Activated B cell treated with CpG ODN at 0.5 μM for 24 hours (primary cell): Measurements from ENCODE around the gene CAMK2D. TPM values are rescaled to one million over a fixed set of nuclear protein-coding genes. Genes with fewer than 3 reads are reported as not detected.

Experiments
- ATAC-seq: fragments of 200-7000 bp; cut with Tn5 transposase; one replicate; pipeline ENCODE4 v1.10.0; 2021; ENCODE audit warnings: low read depth, mild to moderate bottlenecking, moderate library complexity
- CTCF ChIA-PET: fragments of 350-600 bp; sonication (Branson Sonifier 250); formaldehyde crosslinking; loops from one replicate; lab custom pipeline; 2021; ENCODE audit warnings: antibody characterized with exemption; lab: Charles Lee
- POLR2A ChIA-PET: fragments of 350-600 bp; sonication (Branson Sonifier 250); formaldehyde crosslinking; loops from one replicate; lab custom pipeline; 2021; ENCODE audit warnings: antibody characterized with exemption; lab: Charles Lee
- DNase-seq: peaks from one replicate; pipeline ENCODE4 v3.0.0; 2022
- H3K27ac Mint-ChIP-seq: one replicate; pipeline ENCODE4 v1.8.0; 2020; ENCODE audit warnings: mixed read lengths
- H3K27me3 Mint-ChIP-seq: one replicate; pipeline ENCODE4 v1.8.0; 2021; ENCODE audit warnings: mixed read lengths
- H3K36me3 Mint-ChIP-seq: one replicate; pipeline ENCODE4 v1.8.0; 2021; ENCODE audit warnings: low read depth, mixed read lengths
- H3K4me1 Mint-ChIP-seq: one replicate; pipeline ENCODE4 v1.8.0; 2021; ENCODE audit warnings: mixed read lengths
- H3K4me3 Mint-ChIP-seq: one replicate; pipeline ENCODE4 v1.8.0; 2020; ENCODE audit warnings: mild to moderate bottlenecking, mixed read lengths
- H3K9me3 Mint-ChIP-seq: one replicate; pipeline ENCODE4 v1.8.0; 2020; ENCODE audit warnings: mixed read lengths
- CTCF ChIP-seq: fragments of 200-600 bp; IDR thresholded peaks from one replicate; pipeline ENCODE4 v1.8.0; 2022; ENCODE audit warnings: antibody characterized with exemption, mild to moderate bottlenecking
- intact Hi-C: fragments of 100-400 bp; cut with micrococcal nuclease; formaldehyde crosslinking; loops from one replicate; pipeline ENCODE4 v1.15.1; 2024
- total RNA-seq: library from RNA; stranded (reverse); gene quantifications from 2 replicates; pipeline ENCODE4 v1.2.3, GENCODE V29; 2022

The CAMK2D gene
- total RNA-seq, 1 donor from 2014 or later, result 72.9 TPM

- POLR2A ChIA-PET, result no interaction called here
- Mint-ChIP-seq H3K27me3 (no peaks in the 10 kb centered on the region), H3K36me3 (peaks cover 60% of the 10 kb centered on the region), H3K9me3 (no peaks in the 10 kb centered on the region), H3K27ac (no peak overlapping the region), H3K4me1 (no peaks in the 10 kb centered on the region), H3K4me3 (no peak overlapping the region)
- DNase-seq (no peak), ATAC-seq (no peak)
- CTCF ChIA-PET, result no interaction called here
- no peak for TF ChIP-seq CTCF
- intact Hi-C loops, result no loop called here
Observed at GRCh38 chr4:113502906-113503305, 258.6 kb downstream of the CAMK2D start.

GRCh38 chr4:113502476-113502875 lies 259.1 kb downstream of the CAMK2D start:
- H3K27me3 Mint-ChIP-seq, result no peaks in the 10 kb centered on the region
- ChIA-PET CTCF (no interaction called here), POLR2A (no interaction called here)
- peak overlapping the region; percentile 37 for H3K27ac Mint-ChIP-seq
- no peaks in the 10 kb centered on the region for H3K9me3 Mint-ChIP-seq
- H3K36me3 Mint-ChIP-seq, result peaks cover 62% of the 10 kb centered on the region
- DNase-seq (no peak), ATAC-seq (no peak)
- H3K4me3 Mint-ChIP-seq, result no peak overlapping the region
- intact Hi-C loops, result no loop called here
- H3K4me1 Mint-ChIP-seq, result no peaks in the 10 kb centered on the region
- TF ChIP-seq CTCF, result no peak

GRCh38 chr4:113500424-113500823 lies 261.1 kb downstream of the CAMK2D start:
- DNase-seq (no peak), ATAC-seq (no peak)
- ChIA-PET POLR2A (no interaction called here), CTCF (interaction anchor here (1.7 kb wide), 1 partner anchor 47 kb away, joined by 5 read pairs; no protein-coding TSS in a partner anchor)
- TF ChIP-seq CTCF, result no peak
- H3K36me3 Mint-ChIP-seq, result peaks cover 68% of the 10 kb centered on the region
- intact Hi-C loops, result no loop called here
- no peaks in the 10 kb centered on the region for H3K27me3 Mint-ChIP-seq
- H3K4me3 Mint-ChIP-seq, result no peak overlapping the region
- H3K4me1 Mint-ChIP-seq, result no peaks in the 10 kb centered on the region
- H3K27ac Mint-ChIP-seq, result no peak overlapping the region
- H3K9me3 Mint-ChIP-seq, result no peaks in the 10 kb centered on the region

DNA sequence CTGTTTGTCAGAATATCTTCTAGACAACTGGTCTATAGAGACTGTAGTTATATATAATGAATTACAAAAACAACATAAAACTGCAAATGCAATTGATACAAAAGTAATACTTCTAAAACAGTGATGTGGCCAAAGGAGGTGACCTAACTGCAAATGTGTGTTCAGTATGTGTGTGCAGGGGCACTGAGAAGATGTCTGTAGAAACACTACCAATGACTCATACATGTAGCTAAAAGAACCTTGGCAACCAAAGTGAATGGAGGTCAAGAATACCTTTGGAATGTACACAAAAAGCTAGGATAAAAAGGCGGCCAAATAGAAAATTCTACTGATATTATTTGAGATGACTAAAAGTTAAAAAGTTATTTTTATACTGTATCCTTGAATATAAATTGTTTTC lies 261.8 kb downstream of the CAMK2D start:
- no peak for DNase-seq
- no peak for TF ChIP-seq CTCF
- ATAC-seq, result no peak
- peaks cover 69% of the 10 kb centered on the region for H3K36me3 Mint-ChIP-seq
- intact Hi-C loops, result loop anchor here (5.0 kb wide), 1 partner anchor 37 kb away; no protein-coding TSS in a partner anchor
- H3K27me3 Mint-ChIP-seq, result no peaks in the 10 kb centered on the region
- H3K9me3 Mint-ChIP-seq, result no peaks in the 10 kb centered on the region
- CTCF ChIA-PET, result interaction anchor here (1.7 kb wide), 1 partner anchor 48 kb away, joined by 5 read pairs; no protein-coding TSS in a partner anchor
- POLR2A ChIA-PET, result no interaction called here
- no peak overlapping the region for H3K27ac Mint-ChIP-seq
- no peaks in the 10 kb centered on the region for H3K4me1 Mint-ChIP-seq
- H3K4me3 Mint-ChIP-seq, result no peak overlapping the region

DNA sequence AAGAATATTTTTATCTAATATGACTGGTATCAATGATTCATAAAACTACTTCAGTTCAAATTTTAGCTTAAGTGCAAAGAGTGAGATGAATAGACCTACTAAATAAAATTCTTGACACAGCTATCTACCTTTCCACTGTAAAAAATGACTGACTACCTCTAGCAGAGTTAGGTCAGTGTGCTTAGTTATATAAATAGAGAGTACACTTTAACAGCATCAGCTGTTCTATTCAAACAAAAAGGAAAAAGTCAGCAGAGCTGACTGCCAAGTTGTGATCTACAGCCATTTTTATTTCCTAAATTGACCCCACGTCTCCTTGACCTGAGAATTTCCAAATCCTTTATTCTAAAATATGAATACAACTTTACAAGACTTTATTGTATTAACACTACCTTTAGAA lies 262.4 kb downstream of the CAMK2D start:
- no peaks in the 10 kb centered on the region for H3K27me3 Mint-ChIP-seq

More for the DNA sequence above, 262.4 kb downstream of the CAMK2D start:
- Mint-ChIP-seq H3K27ac (no peak overlapping the region), H3K9me3 (no peaks in the 10 kb centered on the region), H3K4me3 (no peak overlapping the region), H3K36me3 (peaks cover 66% of the 10 kb centered on the region), H3K4me1 (no peaks in the 10 kb centered on the region)
- no peak for ATAC-seq
- DNase-seq, result no peak
- intact Hi-C loops, result loop anchor here (5.0 kb wide), 1 partner anchor 37 kb away; no protein-coding TSS in a partner anchor
- CTCF ChIA-PET, result interaction anchor here (1.7 kb wide), 1 partner anchor 48 kb away, joined by 5 read pairs; no protein-coding TSS in a partner anchor
- TF ChIP-seq CTCF, result no peak
- POLR2A ChIA-PET, result no interaction called here
